RWPE1 (cell line): ENCODE results near the gene CCDC73.

Source experiments
- CTCF ChIA-PET: fragments of 350-600 bp; sonication (Branson Sonifier 250); formaldehyde crosslinking; extraction: SDS; loops from one replicate; lab custom pipeline; 2021; lab: Yijun Ruan, JAX
- POLR2A ChIA-PET: fragments of 400-600 bp; formaldehyde crosslinking; extraction: SDS; loops from one replicate; lab custom pipeline; 2020; ENCODE audit warnings: antibody characterized with exemption; ENCODE audit not compliant: low non-redundant PET; lab: Yijun Ruan, JAX
- DNase-seq: peaks from one replicate; pipeline ENCODE4 v3.0.0; 2012; ENCODE audit warnings: low spot score
- H3K27ac ChIP-seq: fragments of 450-650 bp; 2 replicates; pipeline ENCODE4 v1.5.1; 2017
- CTCF ChIP-seq: fragments of 450-650 bp; conservative IDR thresholded peaks from 2 replicates; pipeline ENCODE4 v1.5.1; 2017; ENCODE audit warnings: low read depth, mild to moderate bottlenecking

Gene CCDC73

GRCh38 chr11:32576456-32576855 is 218.0 kb downstream of the CCDC73 start:
- ChIA-PET CTCF (no interaction called here), POLR2A (no interaction called here)
- TF ChIP-seq CTCF, result no peak
- no peak overlapping the region for H3K27ac ChIP-seq
- no peak for DNase-seq

- no peak overlapping the region for H3K27ac ChIP-seq
- ChIA-PET CTCF (no interaction called here), POLR2A (no interaction called here)
- TF ChIP-seq CTCF, result no peak
- no peak for DNase-seq
These were observed 219.4 kb downstream of the CCDC73 start for GRCh38 chr11:32575070-32575469.

- no peak for DNase-seq
- CTCF ChIA-PET, result no interaction called here
- no peak overlapping the region for H3K27ac ChIP-seq
- POLR2A ChIA-PET, result no interaction called here
- no peak for TF ChIP-seq CTCF
These were observed 220.0 kb downstream of the CCDC73 start for GRCh38 chr11:32574421-32574820.

GRCh38 chr11:32573228-32573627 is 221.2 kb downstream of the CCDC73 start:
- no peak for TF ChIP-seq CTCF
- ChIA-PET POLR2A (no interaction called here), CTCF (no interaction called here)
- no peak for DNase-seq
- H3K27ac ChIP-seq, result no peak overlapping the region

- no peak for TF ChIP-seq CTCF
- H3K27ac ChIP-seq, result no peak overlapping the region
- CTCF ChIA-PET, result no interaction called here
- POLR2A ChIA-PET, result no interaction called here
- DNase-seq, result no peak
These were observed 223.4 kb downstream of the CCDC73 start for GRCh38 chr11:32571039-32571438.

GRCh38 chr11:32569313-32569881 is 225.1 kb downstream of the CCDC73 start:
- no peak for TF ChIP-seq CTCF

More at GRCh38 chr11:32569313-32569881, 225.1 kb downstream of the CCDC73 start:
- no peak overlapping the region for H3K27ac ChIP-seq
- DNase-seq, result no peak
- ChIA-PET CTCF (no interaction called here), POLR2A (no interaction called here)
